Retinal pigment epithelial cell (primary cell): ENCODE results near the gene TBC1D12.

Experiments used
- DNase-seq: peaks from one replicate; pipeline ENCODE4 v3.0.0-alpha.2; 2010; ENCODE audit warnings: low read depth
- H3K4me3 ChIP-seq: 2 replicates; pipeline ENCODE4 v1.5.1; 2011; ENCODE audit warnings: mild to moderate bottlenecking, low read length, control low read depth, moderate library complexity
- CTCF ChIP-seq: conservative IDR thresholded peaks from 2 replicates; pipeline ENCODE4 v1.5.1; 2011; ENCODE audit warnings: low read depth, low read length, control low read depth, inconsistent platforms

The TBC1D12 gene

DNA sequence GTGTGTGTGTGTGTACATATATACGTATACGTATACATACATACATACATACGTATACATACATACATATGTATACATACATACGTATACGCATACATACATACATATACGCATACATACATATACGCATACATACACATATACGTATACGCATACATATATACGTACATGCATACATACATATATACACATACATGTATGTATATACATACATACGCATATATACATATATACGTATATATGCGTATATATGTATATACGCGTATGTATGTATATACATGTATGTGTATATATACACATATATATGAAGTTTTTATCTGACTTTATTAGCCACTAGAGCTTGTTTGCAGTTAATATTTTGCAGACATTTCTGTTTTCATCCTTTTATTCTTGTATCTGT, 63.3 kb downstream of the TBC1D12 start:
- no peak for TF ChIP-seq CTCF
- H3K4me3 ChIP-seq = no peak overlapping the region
- DNase-seq = no peak

GRCh38 chr10:94481410-94481809, 79.1 kb downstream of the TBC1D12 start:
- no peak overlapping the region for H3K4me3 ChIP-seq
- no peak for DNase-seq
- TF ChIP-seq CTCF = no peak

DNA sequence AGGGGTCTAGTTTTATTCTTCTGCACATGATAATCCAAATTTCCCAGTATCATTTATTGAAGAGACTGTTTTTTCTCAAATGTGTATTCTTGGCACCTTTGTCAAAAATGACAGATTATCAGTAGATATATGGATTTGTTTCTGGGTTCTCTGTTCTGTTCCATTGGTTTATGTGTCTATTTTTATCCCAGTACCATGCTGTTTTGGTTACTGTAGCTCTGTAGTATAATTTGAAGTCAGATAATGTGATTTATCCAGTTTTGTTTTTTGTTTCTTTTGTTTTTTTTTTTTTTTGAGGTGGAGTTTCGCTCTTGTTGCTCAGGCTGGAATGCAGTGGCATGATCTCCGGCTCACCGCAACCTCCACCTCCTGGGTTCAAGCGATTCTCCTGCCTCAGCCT, 81.6 kb downstream of the TBC1D12 start:
- DNase-seq = no peak
- TF ChIP-seq CTCF = no peak
- no peak overlapping the region for H3K4me3 ChIP-seq

DNA sequence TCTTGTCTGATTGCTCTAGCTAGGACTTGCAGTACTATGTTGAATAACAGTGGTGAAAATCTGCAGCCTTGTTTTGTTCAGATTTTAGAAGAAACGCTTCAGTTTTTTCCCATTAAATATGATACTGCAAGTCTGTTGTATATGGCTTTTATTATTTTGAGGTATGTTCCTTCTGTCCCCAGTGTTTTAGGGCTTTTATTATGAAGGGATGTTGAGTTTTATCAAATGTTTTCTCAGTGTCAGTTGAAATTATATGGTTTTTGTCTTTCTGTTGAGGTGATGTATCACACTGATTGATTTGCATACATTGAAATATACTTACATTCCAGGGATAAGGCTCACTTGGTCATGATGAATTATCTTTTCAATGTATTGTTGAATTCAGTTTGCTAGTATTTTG, 82.8 kb downstream of the TBC1D12 start:
- H3K4me3 ChIP-seq = no peak overlapping the region
- no peak for TF ChIP-seq CTCF
- no peak for DNase-seq

DNA sequence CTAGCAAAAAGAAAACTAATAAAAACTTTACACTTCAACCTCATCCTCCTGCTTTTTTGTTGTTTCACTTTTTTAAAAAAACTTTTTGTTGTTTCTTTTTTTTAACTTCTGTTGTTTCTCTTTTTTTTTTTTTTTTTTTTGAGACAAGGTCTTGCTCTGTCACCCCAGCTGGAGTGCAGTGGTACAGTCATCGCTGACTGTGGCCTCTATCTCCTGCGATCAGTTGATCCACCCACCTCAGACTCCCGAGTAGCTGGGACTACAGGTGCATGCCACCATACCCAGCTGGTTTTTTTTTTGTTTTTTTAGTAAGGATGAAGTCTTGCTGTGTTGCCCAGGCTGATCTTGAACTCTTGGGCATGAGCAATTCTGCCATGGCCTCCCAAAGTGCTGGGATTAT, 85.2 kb downstream of the TBC1D12 start:
- DNase-seq = no peak
- no peak for TF ChIP-seq CTCF

GRCh38 chr10:94489107-94489506, 86.8 kb downstream of the TBC1D12 start:
- no peak for DNase-seq
- TF ChIP-seq CTCF = no peak
- no peak overlapping the region for H3K4me3 ChIP-seq

More for the DNA sequence above, 85.2 kb downstream of the TBC1D12 start:
- no peak overlapping the region for H3K4me3 ChIP-seq

- H3K4me3 ChIP-seq = no peak overlapping the region
- TF ChIP-seq CTCF = no peak
Measured at GRCh38 chr10:94489976-94490788, 87.8 kb downstream of the TBC1D12 start.

More at GRCh38 chr10:94489976-94490788, 87.8 kb downstream of the TBC1D12 start:
- no peak for DNase-seq
